K562 (cell line): Measurements from ENCODE around the gene MOB1B. TPM values are rescaled to one million over a fixed set of nuclear protein-coding genes. Genes with fewer than 3 reads are reported as not detected.

ENCODE experiments used
- ATAC-seq: fragments of 200-7000 bp; cut with Tn5 transposase; 3 replicates; pipeline ENCODE4 v1.9.1; 2020; ENCODE audit warnings: moderate library complexity
- BruUV-seq: library from RNA; stranded (reverse); fragments of 400-500 nt; replicated peaks from 2 replicates; lab custom pipeline; 2021; lab: Mats Ljungman, UMichigan
- CTCF ChIA-PET: fragments of 300-600 bp; formaldehyde crosslinking; extraction: SDS; loops from one replicate; lab custom pipeline; 2021; ENCODE audit warnings: low intra/inter-chr PET ratio; lab: Yijun Ruan, JAX
- POLR2A ChIA-PET: fragments of 300-600, 350-650 bp; sonication (Branson Sonifier 250); formaldehyde crosslinking; extraction: SDS; loops from one replicate; lab custom pipeline; 2021; ENCODE audit warnings: antibody characterized with exemption, inconsistent platforms; lab: Yijun Ruan, JAX
- DNase-seq, 4 experiments: peaks; one replicate each; pipeline versions ENCODE4 v3.0.0 to v3.0.0-alpha.2; 2011 to 2018; ENCODE audit warnings: low spot score in 3 of 4, mixed read lengths in 3 of 4; ENCODE audit errors: extremely low read depth in 1 of 4
- FAIRE-seq: peaks from 2 replicates; lab custom pipeline; 2011; peaks lifted over from hg19 to GRCh38; lab: Jason Lieb, UNC
- H2AFZ ChIP-seq: 2 replicates; pipeline ENCODE4 v1.6.0; 2011; ENCODE audit warnings: low read depth, low read length, control low read depth, inconsistent platforms
- H3K27ac ChIP-seq: fragments of 200-600 bp; 3 replicates; pipeline ENCODE4 v1.8.0; 2011; ENCODE audit warnings: low read depth, mild to moderate bottlenecking, control low read depth, inconsistent platforms, low read length, moderate library complexity, mixed read lengths; ENCODE audit errors: extremely low read depth
- H3K27me3 ChIP-seq, 2 experiments: fragments of 300-600 bp in 1 of 2; 2 replicates in 1 of 2; 3 replicates in 1 of 2; pipeline versions ENCODE4 v1.6.0 to v1.8.0; 2011; ENCODE audit warnings: inconsistent platforms in 2 of 2, low read length in 2 of 2, mild to moderate bottlenecking in 1 of 2, mixed read lengths in 1 of 2, moderate library complexity in 1 of 2; ENCODE audit not compliant: control insufficient read depth in 2 of 2, insufficient read depth in 2 of 2
- H3K36me3 ChIP-seq: fragments of 300-600 bp; 3 replicates; pipeline ENCODE4 v1.8.0; 2011; ENCODE audit warnings: mild to moderate bottlenecking, low read length, inconsistent platforms; ENCODE audit not compliant: control insufficient read depth, insufficient read depth
- H3K4me1 ChIP-seq, 2 experiments: fragments of 200-600 bp in 1 of 2; replicated peaks in 1 of 2; 2 replicates in 1 of 2; 3 replicates in 1 of 2; pipeline versions ENCODE4 v1.5.1 to v1.8.0; 2011; ENCODE audit warnings: inconsistent platforms in 2 of 2, low read length in 2 of 2, mild to moderate bottlenecking in 1 of 2, mixed read lengths in 1 of 2, moderate library complexity in 1 of 2; ENCODE audit not compliant: control insufficient read depth in 2 of 2, insufficient read depth in 2 of 2
- H3K4me2 ChIP-seq: 2 replicates; pipeline ENCODE4 v1.6.1; 2011; ENCODE audit warnings: low read length, control low read depth, inconsistent platforms, mixed read lengths; ENCODE audit not compliant: insufficient read depth
- H3K4me3 ChIP-seq: fragments of 200-600 bp; sonication (generic), shearing (Covaris generic); 2 replicates; pipeline ENCODE4 v1.5.1; 2016; ENCODE audit warnings: control low read depth, inconsistent platforms
- H3K79me2 ChIP-seq: fragments of 200-600 bp; 3 replicates; pipeline ENCODE4 v1.8.0; 2011; ENCODE audit warnings: low read length, inconsistent platforms; ENCODE audit not compliant: control insufficient read depth, insufficient read depth
- H3K9ac ChIP-seq, 2 experiments: 2 replicates each; pipeline versions ENCODE4 v1.6.0 to v1.6.1; 2011; ENCODE audit warnings: low read depth in 2 of 2, low read length in 2 of 2, control low read depth in 1 of 2, inconsistent platforms in 1 of 2, mild to moderate bottlenecking in 1 of 2, mixed read lengths in 1 of 2; ENCODE audit not compliant: insufficient read depth in 1 of 2
- H3K9me1 ChIP-seq: one replicate; pipeline ENCODE4 v1.6.0; 2011; ENCODE audit warnings: inconsistent platforms, mild to moderate bottlenecking, low read length, moderate library complexity; ENCODE audit not compliant: control insufficient read depth, insufficient read depth
- H3K9me3 ChIP-seq: replicated peaks from 2 replicates; pipeline ENCODE4 v1.5.1; 2011; ENCODE audit warnings: low read depth, low read length, inconsistent platforms; ENCODE audit not compliant: control insufficient read depth, insufficient read depth
- H4K20me1 ChIP-seq: replicated peaks from 2 replicates; pipeline ENCODE4 v1.6.1; 2011; ENCODE audit warnings: low read length, inconsistent platforms, mixed read lengths; ENCODE audit not compliant: control insufficient read depth, insufficient read depth
- C11orf30 ChIP-seq: fragments of 450-650 bp; IDR thresholded peaks from 2 replicates; pipeline ENCODE4 v1.6.1; 2016; ENCODE audit warnings: low read depth, mild to moderate bottlenecking
- DNMT1 ChIP-seq: fragments of 450-650 bp; IDR thresholded peaks from 2 replicates; pipeline ENCODE4 v1.6.1; 2016; ENCODE audit warnings: antibody characterized with exemption, mild to moderate bottlenecking
- KHSRP ChIP-seq: fragments of 450-650 bp; IDR thresholded peaks from 2 replicates; pipeline ENCODE4 v1.6.1; 2017
- PCBP2 ChIP-seq: fragments of 200-400 bp; formaldehyde crosslinking; IDR thresholded peaks from 2 replicates; pipeline ENCODE4 v1.6.1; 2018; ENCODE audit warnings: low read length, low read depth, mild to moderate bottlenecking, moderate library complexity; ENCODE audit not compliant: poor library complexity, severe bottlenecking
- PML ChIP-seq: IDR thresholded peaks from 2 replicates; pipeline ENCODE4 v1.6.1; 2012; ENCODE audit warnings: low read length, inconsistent platforms
- STAG1 ChIP-seq: sonication (generic); formaldehyde crosslinking; IDR thresholded peaks from 2 replicates; pipeline ENCODE4 v1.5.0; 2020; ENCODE audit warnings: missing genetic modification reagents, borderline replicate concordance
- TARDBP ChIP-seq: fragments of 450-650 bp; IDR thresholded peaks from 2 replicates; pipeline ENCODE4 v1.6.1; 2016
- ZSCAN29 ChIP-seq: fragments of 450-650 bp; IDR thresholded peaks from 2 replicates; pipeline ENCODE4 v1.6.1; 2017
- WGBS: fragments of 100-300 bp; shearing (Covaris generic); methylation state at CpG from one replicate; pipeline ENCODE4 v1.1.6; 2016; ENCODE audit warnings: low coverage, mixed read lengths; ENCODE audit not compliant: insufficient coverage; ENCODE audit errors: missing lambda C conversion rate; 5-methylcytosine and 5-hydroxymethylcytosine counted together
- in situ Hi-C: fragments of 300-500 bp; cut with MboI; formaldehyde crosslinking; loops from 4 replicates; pipeline ENCODE4 v1.15.0; 2018; ENCODE audit warnings: inconsistent platforms, mixed read lengths
- intact Hi-C: fragments of 100-400 bp; cut with micrococcal nuclease; formaldehyde crosslinking; loops from 2 replicates; pipeline ENCODE4 v1.14.2; 2022
- polyA plus RNA-seq, 8 experiments: library from polyadenylated mRNA; depleted of rRNA in 4 of 8; stranded (reverse) in 5 of 8; unstranded in 3 of 8; fragments of >200 nt; fragmentation: Nextera tagmentation in 2 of 8; fragmentation: Illumina TruSeq in 1 of 8; extraction: Ambion mirVana in 2 of 8; extraction: Trizol in 1 of 8; gene quantifications; 2 replicates each; pipeline versions ENCODE4 v1.2.1 to v1.2.3, GENCODE V29; 2011 to 2014; ENCODE audit warnings: inconsistent platforms in 1 of 8, missing spikeins in 1 of 8
- total RNA-seq, 7 experiments: library from RNA; depleted of rRNA in 6 of 7; stranded (reverse); fragments of >200 nt in 6 of 7; fragmentation: Illumina TruSeq in 2 of 7; extraction: Trizol in 2 of 7; gene quantifications; 2 replicates each; pipeline versions ENCODE4 v1.2.1 to v1.2.3, GENCODE V29; 2011 to 2021; ENCODE audit warnings: low replicate concordance in 1 of 7
- TF ChIP-seq, protein P1 (sequence below): fragments of 450-650 bp; IDR thresholded peaks from 2 replicates; pipeline ENCODE4 v1.6.1; 2016; ENCODE audit warnings: low read depth

The MOB1B gene
- total and polyA plus RNA-seq, 9 of the 15 experiments (the other 6 are each of a cell fraction or from before 2014, with no cell fraction given) = 8.4 to 37.8 (median 19.0) TPM

DNA sequence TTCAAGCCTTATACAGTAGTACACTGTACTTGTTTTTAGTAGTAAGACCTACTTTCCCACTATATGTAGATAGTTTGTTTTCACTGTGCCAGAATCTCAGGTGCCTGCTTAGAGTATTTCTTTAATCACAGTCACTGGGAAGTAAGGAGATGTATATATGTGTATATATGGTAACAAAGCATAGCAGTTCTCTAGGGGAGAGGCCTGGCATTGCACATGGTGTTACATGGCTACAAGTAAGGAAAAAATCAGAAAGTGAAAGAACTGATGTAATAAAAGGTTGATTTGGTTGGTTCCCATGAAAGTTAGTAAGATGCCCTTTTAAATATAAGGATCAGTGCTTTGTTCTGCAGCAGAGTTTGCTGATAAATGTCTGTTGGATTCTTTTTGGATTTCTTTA lies 81.9 kb downstream of the MOB1B start:
- DNase-seq = no peak
- Histone ChIP-seq H3K9ac (no peak overlapping the region), H4K20me1 (no peaks in the 10 kb centered on the region), H3K4me2 (no peak overlapping the region), H3K27ac (no peak overlapping the region), H3K4me3 (no peak overlapping the region), H3K9me3 (no peaks in the 10 kb centered on the region), H2AFZ (no peak overlapping the region), H3K9me1 (no peaks in the 10 kb centered on the region), H3K4me1 (no peaks in the 10 kb centered on the region; a peak in 1 of 5 replicates), H3K27me3 (no peaks in the 10 kb centered on the region), H3K79me2 (no peaks in the 10 kb centered on the region), H3K36me3 (peaks cover 33% of the 10 kb centered on the region)
- FAIRE-seq = no peak
- TF ChIP-seq C11orf30 = no peak
- TF ChIP-seq PML = no peak
- no peak for TF ChIP-seq STAG1 (CRISPR knock-in tag)
- no peak for TF ChIP-seq TARDBP
- TF ChIP-seq PCBP2 = no peak
- TF ChIP-seq DNMT1 = no peak
- TF ChIP-seq KHSRP = no peak
- TF ChIP-seq ZSCAN29 = no peak
- ChIA-PET POLR2A (interaction anchor here (0.6 kb wide), 1 partner anchor 56 kb away, joined by 5 read pairs; no protein-coding TSS in a partner anchor), CTCF (no interaction called here)
- intact Hi-C loops (no loop called here), in situ Hi-C loops (no loop called here)
- ATAC-seq = peak; percentile 41; the same call in 1 of the 3 replicates
- TSS peak; percentile 4 for BruUV-seq

DNA sequence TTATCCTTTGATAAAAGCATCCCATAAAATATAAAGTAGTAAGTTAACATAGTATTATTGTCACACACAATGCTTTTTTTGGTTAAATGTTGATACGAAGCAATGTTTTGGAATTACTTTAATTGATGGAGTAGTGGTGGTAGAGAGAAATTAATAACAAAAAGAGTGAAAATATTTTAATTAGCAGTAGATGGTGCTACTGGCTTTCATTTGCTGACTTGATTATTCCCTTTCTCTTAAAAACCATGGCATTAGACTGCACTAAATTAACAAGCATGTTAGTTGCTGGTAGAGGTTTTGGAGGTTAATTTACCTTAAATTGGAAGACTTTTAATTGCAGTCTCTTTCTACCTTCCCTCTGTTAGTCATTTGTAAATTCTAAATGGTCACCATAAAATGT lies 82.4 kb downstream of the MOB1B start:
- WGBS = 94% methylated on average over 1 of the region's 1 CpG
- DNase-seq (no peak), FAIRE-seq (no peak), ATAC-seq (no peak)
- H3K36me3 ChIP-seq = peaks cover 28% of the 10 kb centered on the region
- H3K9me1 ChIP-seq = no peaks in the 10 kb centered on the region
- H3K9me3 ChIP-seq = no peaks in the 10 kb centered on the region
- TF ChIP-seq, protein P1, sequence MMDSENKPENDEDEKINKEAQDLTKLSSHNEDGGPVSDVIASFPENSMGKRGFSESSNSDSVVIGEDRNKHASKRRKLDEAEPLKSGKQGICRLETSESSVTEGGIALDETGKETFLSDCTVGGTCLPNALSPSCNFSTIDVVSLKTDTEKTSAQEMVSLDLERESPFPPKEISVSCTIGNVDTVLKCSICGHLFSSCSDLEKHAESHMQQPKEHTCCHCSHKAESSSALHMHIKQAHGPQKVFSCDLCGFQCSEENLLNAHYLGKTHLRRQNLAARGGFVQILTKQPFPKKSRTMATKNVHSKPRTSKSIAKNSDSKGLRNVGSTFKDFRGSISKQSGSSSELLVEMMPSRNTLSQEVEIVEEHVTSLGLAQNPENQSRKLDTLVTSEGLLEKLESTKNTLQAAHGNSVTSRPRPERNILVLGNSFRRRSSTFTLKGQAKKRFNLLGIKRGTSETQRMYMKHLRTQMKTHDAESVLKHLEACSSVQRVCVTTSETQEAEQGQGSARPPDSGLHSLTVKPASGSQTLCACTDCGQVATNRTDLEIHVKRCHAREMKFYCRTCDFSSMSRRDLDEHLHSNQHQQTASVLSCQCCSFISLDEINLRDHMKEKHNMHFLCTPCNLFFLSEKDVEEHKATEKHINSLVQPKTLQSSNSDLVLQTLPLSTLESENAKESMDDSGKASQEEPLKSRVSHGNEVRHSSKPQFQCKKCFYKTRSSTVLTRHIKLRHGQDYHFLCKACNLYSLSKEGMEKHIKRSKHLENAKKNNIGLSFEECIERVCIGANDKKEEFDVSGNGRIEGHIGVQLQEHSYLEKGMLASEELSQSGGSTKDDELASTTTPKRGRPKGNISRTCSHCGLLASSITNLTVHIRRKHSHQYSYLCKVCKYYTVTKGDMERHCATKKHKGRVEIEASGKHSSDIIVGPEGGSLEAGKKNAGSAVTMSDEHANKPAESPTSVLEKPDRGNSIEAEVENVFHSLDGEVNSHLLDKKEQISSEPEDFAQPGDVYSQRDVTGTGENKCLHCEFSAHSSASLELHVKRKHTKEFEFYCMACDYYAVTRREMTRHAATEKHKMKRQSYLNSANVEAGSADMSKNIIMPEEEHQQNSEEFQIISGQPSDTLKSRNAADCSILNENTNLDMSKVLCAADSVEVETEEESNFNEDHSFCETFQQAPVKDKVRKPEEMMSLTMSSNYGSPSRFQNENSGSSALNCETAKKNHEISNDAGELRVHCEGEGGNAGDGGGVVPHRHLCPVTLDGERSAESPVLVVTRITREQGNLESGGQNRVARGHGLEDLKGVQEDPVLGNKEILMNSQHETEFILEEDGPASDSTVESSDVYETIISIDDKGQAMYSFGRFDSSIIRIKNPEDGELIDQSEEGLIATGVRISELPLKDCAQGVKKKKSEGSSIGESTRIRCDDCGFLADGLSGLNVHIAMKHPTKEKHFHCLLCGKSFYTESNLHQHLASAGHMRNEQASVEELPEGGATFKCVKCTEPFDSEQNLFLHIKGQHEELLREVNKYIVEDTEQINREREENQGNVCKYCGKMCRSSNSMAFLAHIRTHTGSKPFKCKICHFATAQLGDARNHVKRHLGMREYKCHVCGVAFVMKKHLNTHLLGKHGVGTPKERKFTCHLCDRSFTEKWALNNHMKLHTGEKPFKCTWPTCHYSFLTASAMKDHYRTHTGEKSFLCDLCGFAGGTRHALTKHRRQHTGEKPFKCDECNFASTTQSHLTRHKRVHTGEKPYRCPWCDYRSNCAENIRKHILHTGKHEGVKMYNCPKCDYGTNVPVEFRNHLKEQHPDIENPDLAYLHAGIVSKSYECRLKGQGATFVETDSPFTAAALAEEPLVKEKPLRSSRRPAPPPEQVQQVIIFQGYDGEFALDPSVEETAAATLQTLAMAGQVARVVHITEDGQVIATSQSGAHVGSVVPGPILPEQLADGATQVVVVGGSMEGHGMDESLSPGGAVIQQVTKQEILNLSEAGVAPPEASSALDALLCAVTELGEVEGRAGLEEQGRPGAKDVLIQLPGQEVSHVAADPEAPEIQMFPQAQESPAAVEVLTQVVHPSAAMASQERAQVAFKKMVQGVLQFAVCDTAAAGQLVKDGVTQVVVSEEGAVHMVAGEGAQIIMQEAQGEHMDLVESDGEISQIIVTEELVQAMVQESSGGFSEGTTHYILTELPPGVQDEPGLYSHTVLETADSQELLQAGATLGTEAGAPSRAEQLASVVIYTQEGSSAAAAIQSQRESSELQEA = no peak
- no peaks in the 10 kb centered on the region for H4K20me1 ChIP-seq
- in situ Hi-C loops (no loop called here), intact Hi-C loops (no loop called here)
- no peak overlapping the region for H3K9ac ChIP-seq
- no TSS peak for BruUV-seq
- H3K4me2 ChIP-seq = no peak overlapping the region
- no peak overlapping the region for H2AFZ ChIP-seq
- no peak overlapping the region for H3K27ac ChIP-seq
- ChIA-PET POLR2A (interaction anchor here (0.6 kb wide), 1 partner anchor 57 kb away, joined by 5 read pairs; no protein-coding TSS in a partner anchor), CTCF (no interaction called here)
- no peak overlapping the region for H3K4me3 ChIP-seq
- no peaks in the 10 kb centered on the region for H3K27me3 ChIP-seq
- H3K4me1 ChIP-seq = no peaks in the 10 kb centered on the region
- no peaks in the 10 kb centered on the region for H3K79me2 ChIP-seq
